Measurements from ENCODE around the gene ARFRP1.

Gene ARFRP1

DNA sequence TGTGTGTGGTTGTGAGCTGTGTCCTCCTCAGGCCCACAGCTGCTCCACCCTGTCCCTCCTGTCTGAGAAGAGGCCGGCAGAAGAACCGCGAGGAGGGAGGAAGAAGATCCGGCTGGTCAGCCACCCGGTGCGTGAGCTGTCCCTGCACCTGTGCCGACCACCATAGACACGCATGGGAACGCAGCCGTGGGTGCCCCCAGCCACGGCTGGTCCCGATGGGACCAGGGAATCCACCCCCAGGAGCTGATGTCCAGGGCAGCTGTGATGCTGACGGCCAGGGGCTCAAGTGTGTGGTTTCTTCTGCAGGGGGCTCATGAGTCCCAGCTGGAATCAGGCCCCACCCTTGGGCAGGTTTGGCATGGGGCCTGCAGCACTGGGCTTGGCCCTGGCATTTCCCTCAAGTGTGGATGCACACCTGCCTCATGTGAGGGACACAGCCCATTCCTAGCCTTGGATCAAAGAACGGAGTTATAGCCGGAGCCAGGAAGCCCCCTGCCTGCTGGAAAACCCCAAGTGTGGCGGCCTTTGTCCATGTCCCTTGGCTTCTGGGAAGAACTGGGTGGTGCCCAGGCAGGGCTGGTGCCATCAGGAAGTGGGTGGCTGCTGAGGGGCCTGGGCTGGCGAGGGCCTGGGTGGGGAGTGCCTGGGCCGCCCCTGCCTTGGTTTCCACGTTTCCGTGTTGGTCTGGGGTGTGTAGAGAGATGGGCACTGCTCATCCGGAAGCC, 15.9 kb downstream of the ARFRP1 start:
- DNase-seq (ENCODE audit: low read depth in 4 of 4, low spot score in 1 of 4): no peak

DNA sequence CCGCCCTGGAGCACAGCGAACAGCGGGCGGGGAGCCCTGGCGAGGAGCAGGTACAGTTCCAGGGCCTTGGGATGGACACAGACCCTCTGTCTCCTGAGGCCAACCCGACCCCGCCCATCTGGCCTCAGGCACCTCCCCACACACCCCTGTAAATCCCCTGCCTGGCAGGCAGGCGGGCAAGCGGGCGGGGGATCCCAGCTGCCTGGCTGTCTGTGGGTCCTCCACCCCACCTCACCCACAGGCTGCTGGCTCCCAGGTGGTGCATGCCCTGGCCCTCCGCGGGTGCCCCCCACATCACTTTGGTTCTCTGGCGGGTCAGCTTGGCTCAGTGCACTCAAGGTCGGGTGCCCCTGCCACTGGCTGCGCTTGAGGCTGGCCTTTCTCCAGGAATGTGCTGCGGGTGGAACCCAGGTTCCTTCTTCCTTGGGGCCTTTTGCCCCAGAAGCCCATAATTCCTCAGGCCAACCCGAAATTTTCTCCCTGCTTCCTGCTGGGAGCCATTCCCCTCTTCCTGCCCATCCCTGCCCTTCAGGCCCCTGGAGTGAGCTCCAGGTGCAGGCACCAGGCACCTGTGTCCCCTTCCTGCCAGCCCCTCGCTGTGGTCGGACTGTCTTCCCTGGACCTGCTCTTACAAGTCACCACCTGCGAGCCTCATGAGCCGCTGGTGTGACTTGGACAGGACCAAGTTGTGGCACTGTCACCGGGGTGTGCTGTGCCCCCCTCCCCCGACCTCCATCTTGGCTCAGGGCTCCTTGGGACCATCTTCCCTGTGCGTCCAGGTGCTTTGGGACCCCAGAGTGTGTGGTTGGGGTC, 16.7 kb downstream of the ARFRP1 start:
- DNase-seq (ENCODE audit: low read depth in 4 of 4, low spot score in 1 of 4): no peak

DNA sequence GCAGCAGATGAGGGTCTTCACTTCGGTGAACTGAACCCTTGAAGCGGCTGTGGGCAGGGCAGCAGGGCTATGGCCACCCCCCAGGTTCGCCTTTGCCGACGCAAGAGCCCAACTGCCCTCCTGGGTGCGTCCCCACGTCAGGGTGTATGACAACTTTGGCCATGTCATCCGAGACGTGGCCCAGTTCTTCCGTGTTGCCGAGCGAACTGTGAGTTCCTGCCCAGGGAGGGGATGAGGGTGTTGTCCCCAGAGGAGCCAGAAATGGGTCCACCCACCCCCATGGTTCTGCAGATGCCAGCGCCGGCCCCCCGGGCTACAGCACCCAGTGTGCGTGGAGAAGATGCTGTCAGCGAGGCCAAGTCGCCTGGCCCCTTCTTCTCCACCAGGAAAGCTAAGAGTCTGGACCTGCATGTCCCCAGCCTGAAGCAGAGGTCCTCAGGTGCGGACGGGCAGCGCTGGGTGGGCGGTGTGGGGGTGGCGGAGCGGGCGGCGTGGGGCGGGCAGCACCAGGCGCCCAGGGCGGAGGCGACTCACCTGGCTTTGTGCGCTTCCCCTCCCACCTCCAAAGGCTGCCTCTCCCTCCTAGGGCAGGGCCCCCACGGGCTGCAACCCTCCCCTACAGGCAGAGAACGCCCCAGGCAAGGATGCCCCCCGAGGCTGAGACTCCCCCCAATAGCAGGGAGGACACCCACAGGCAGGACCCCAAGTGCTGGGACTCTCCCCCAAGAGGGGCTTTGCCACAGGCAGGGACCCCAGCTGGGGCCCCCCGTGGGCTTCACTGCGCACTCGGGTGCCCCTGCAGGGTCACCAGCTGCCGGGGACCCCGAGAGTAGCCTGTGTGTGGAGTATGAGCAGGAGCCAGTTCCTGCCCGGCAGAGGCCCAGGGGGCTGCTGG, 17.5 kb downstream of the ARFRP1 start:
- DNase-seq (ENCODE audit: low read depth in 4 of 4, low spot score in 1 of 4): no peak

DNA sequence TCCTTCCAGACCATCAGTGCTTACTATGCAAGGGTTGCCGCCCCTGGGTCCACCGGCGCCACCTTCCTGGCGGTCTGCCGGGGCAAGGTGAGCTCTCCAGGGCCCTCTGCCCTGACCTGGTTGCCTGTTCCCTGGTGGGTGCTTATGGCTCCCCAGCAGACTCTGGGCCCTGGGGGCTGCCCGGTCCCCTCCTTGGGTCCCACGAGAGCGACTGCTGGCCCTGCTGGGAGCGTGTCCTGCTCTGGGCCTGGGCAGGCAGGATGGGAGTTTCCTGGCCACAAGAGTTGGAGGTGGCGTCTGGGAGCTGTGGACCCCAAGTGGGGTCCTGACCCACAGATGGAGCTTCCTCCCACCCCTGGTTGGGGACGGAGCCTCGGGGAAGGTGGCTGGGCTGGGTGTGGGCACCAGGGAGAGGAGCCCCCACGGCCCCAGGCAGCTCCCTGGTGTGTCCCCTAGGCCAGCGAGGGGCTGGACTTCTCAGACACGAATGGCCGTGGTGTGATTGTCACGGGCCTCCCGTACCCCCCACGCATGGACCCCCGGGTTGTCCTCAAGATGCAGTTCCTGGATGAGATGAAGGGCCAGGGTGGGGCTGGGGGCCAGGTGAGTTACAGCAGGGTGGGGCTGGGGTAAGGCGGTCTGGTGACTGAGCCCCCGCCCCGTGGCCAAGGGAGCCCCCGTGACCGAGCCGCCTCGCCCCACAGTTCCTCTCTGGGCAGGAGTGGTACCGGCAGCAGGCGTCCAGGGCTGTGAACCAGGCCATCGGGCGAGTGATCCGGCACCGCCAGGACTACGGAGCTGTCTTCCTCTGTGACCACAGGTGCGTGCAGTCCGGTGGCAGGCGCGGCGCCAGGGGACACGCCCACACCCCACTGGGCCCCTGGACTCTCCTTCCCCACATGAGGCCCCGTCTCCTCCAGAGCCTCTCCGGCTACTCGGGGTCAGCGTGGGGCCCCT, 18.5 kb downstream of the ARFRP1 start:
- DNase-seq (ENCODE audit: low read depth in 4 of 4, low spot score in 1 of 4): no peak

DNA sequence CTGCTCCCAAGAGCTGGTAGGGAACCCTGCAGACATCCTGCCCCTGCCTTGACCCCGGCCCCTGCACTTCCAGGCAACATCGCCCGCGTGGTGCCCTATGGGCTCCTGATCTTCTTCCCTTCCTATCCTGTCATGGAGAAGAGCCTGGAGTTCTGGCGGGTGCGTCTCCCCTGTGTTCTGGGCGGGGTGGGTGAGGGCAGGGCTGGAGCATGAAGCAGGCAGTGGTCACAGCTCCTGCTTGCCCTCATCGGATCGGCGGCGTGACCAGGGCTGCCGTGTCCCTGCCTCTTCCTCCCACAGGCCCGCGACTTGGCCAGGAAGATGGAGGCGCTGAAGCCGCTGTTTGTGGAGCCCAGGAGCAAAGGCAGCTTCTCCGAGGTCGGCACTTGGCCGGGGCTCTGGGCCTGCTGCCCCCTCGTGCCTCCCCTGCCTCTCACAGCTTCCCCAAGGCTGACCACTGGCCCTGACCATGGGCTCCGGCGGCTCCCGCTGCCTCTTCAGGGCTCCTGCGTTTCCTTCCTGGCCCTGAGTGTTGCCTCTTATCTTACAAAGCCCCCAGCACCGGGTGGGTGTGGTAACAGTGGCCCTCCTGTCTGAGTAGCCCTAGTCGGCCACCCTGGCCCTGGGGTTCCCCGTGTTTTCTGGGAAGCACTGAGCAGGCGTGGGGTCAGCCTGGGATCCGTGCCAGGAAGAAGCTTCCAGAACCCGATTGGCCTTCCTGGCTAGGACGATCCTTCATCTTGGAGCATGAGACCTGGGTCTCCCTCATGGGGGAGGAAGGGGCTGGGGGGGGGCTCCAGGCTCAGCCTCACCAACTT, 19.3 kb downstream of the ARFRP1 start:
- no peak for DNase-seq (ENCODE audit: low read depth in 4 of 4, low spot score in 1 of 4)

DNA sequence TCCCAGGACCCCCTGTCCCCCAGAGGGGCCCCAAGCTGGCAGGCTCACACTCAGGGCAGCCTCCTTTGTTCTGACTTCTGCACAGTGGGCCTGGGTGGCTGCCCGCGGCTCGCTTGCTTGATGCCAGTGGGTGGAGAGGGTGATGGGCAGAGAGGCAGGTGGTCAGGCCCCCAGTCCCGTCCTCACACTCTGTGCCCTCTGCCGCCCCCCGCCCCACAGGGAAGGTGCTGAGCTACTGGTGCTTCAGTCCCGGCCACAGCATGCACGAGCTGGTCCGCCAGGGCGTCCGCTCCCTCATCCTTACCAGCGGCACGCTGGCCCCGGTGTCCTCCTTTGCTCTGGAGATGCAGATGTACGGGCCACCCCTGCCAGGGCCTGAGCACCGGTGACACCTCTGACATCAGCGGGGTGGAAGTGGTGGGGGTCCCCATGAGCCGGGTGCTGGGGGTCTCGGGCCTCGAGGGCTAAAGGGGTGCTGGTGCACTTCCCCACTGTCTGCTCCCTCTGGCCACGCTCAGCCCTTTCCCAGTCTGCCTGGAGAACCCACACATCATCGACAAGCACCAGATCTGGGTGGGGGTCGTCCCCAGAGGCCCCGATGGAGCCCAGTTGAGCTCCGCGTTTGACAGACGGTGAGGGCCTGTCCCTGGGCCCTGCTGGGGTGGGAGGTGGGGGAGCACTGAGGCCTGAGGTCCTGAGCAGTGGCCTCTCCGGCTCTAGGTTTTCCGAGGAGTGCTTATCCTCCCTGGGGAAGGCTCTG, 20.2 kb downstream of the ARFRP1 start:
- no peak for DNase-seq (ENCODE audit: low read depth in 4 of 4, low spot score in 1 of 4)

DNA sequence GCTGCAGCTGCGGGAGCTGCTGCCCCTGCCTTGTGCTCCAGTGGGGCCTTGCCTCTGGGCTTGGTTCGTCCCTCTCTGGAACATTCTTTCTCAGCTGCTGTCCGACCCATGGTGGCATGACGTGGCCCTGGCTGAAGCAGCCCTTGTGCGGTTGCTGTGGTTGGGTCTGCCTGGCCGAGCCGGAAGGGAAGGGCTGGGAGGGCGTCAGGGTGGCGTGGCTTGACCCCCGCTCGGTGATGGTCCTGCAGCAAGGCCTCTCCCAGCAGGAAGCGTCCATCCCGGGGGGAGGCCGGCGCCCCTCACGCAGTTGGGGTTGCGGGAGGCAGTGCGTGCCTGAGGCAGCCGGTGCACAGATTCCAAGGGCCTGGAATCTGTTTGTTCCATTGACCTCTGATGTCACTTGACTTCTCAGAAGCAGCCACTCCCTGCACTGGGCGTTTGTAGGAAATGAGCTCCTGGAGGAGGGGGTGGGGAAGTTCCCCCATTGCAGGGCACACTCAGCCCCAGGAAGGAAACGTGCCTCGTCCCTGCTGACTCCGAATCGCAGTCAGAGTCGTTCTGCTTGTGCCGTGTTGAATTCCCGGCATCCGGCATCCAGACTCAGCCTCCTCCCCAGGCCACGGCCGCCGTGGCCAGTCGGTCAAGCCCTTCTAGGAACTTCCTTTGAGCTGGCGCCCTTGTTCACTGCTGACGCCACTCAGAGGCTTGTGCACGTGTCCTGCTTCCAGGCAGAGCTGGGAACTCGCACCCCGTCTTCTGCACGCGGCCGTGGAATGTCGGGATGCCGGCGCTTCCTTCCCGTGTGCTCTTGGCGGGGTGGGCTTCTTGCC, 21.1 kb downstream of the ARFRP1 start:
- DNase-seq (ENCODE audit: low read depth in 4 of 4, low spot score in 1 of 4): peak in 1 of 4 experiments; percentile 58

DNA sequence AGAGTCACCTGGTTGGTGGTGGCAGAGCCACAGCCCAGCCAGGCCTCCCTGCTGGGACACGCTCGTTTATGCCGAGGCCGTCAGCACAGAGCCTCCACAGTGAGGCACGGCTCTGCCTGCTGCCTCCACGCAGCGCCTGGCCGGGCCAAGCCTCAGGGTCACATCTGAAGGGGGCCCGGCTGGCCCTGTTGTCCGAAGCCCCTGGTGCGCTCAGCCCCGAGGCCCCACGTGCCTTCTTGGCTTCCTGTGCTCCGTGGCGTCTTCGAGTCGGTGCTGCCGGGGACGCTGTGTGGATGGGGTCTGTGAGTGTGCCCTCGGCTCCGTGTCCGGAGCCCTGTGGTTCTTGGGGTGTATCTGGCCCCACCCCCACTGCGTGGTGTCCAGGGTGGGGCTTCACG, 21.7 kb downstream of the ARFRP1 start:
- DNase-seq (ENCODE audit: low read depth in 4 of 4, low spot score in 1 of 4): no peak

DNA sequence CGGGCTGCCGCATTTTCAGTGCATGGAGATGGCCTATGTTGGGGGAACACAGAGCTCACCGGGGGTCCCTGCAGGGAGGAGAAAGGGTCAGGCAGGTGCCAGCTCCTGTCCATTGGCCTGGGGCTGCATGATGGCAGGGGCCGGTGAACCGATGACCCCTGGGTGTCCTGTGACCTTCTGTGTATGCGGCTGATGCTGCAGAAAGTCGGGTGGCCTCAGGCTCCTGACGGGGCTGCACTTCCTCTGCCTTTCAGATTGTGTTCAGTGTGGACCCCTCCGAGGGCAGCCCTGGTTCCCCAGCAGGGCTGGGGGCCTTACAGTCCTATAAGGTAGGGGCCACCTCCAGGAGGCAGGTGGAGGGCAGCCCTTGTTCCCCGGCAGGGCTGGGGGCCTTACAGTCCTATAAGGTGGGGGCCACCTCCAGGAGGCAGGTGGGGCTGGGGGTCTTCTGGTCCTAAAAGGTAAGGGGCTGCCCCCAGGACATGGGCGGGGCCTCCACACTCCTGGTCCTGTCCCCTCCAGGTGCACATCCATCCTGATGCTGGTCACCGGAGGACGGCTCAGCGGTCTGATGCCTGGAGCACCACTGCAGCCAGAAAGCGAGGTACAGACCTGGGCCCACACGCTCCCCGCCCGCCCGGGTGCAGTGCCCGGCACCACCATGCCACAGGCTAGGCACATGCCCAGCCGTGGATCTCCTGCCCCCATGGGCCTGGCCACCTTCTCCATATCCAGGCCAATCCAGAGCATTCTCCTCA, 22.3 kb downstream of the ARFRP1 start:
- DNase-seq (ENCODE audit: low read depth in 4 of 4, low spot score in 1 of 4): no peak

DNA sequence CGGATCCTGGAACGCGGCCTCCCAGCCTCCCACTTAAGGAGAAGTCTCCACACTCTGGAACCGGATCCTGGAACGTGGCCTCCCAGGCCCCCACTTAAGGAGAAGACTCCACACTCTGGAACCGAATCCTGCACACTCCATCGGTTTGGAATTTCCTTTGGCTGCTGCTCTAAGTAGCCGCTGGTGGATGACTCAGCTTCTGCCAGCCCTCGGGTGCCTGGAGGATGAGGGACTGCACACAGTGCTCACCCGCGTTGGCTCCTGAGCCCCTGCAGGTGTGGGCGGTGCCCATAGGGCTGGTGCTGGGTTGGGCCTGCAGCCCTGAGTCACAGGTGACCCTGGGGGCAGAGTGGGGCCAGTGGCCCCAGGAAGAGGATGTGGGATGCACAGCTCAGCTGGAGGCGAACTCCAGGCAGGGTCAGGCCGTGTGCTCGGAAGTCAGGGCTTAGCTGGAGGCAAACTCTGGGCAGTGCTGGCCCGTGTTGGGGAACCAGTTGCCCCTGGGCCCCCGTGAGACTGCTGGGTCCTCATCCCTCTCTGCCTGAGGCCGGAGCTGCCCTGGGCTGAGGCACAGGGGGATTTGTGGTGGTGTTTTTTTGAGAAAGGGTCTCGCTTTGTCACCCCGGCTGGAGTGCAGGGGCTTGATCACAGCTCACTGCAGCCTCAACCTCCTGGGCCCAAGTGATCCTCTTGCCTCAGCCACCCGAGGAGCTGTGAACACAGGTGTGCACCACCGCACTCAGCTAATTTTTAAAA, 25.2 kb downstream of the ARFRP1 start:
- no peak for DNase-seq (ENCODE audit: low read depth in 4 of 4, low spot score in 1 of 4)

DNA sequence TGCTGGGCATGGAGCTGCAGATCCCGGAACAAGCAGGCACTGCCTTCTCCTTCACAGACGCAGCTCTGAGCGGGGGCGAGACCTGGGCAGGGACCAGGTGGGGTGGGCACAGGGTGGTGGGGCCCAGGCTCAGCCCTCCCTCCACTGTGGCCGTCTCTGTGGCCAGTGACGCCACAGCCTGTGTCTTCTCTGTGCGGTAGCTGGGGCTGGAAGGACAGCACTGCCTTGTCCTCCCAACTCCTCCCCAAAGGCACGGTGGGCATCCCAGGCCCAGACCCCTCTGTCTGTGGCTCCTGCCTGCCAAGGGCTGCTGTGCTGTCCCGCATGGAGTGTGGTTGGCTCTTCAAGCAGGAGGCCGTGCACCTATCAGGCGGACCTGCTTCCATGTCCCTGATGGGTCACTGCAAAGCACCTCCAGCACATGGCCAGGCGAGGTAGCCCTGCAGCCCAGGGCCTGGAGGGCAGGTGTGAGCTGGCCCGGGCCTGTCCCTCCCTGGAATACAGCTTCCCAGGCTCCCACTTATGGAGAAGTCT, 26.1 kb downstream of the ARFRP1 start:
- DNase-seq (ENCODE audit: low read depth in 4 of 4, low spot score in 1 of 4): no peak

DNA sequence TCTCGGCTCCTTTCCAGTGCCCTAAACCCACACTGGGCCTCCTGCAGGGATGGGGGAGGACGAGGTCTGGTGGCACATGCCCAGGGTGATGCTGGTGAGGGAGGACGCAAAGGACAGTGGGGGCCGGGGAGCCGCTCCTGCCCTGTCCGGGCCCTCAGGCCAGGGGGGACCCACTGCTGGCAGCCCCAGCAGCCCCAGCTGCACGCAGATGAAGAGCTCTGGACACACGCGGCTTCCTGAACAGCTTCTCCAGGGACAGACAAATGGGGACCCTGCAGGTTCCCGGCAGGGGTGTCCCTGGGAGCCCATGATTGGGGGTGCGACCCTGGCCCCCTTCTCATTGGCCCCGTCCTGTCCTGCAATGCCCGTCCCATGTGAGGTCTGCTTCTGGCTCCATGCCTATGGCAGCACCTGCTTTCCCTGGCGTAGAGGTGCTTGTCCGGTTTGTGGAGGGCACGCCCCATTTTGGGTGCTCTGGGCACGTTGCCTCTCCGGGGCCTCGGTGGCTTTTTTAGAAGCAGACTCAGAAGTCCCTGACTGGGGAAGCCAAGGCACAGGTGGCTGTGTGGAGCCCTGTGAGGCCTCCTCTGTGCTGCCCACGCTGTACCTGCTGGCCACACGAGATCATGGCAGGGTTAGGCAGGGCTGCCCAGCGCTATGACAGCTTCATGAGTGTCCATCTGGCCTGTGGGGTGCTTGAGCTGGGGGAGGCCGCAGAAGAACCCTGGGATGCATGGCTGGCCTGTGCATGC, 26.7 kb downstream of the ARFRP1 start:
- DNase-seq (ENCODE audit: low read depth in 4 of 4, low spot score in 1 of 4): no peak

DNA sequence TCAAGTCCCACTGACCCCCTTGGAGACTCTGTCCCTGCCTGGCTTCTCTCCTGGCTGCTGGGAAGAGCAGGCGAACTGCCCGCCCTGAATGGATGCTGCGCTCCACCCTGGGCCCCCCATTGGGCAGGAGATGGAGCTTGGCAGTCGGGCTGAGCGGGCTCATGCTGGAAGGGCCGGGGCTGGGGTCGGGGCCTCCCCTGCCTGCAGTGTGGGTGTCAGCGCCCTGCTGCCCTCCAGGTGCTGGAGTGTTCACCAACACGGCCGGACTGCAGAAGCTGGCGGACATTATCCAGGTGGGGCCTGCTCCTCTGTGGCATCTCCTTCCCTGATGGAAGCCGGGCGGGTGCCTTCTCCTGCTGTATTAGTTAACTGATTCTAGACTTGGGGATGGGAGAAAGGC, 27.3 kb downstream of the ARFRP1 start:
- no peak for DNase-seq (ENCODE audit: low read depth in 4 of 4, low spot score in 1 of 4)

DNA sequence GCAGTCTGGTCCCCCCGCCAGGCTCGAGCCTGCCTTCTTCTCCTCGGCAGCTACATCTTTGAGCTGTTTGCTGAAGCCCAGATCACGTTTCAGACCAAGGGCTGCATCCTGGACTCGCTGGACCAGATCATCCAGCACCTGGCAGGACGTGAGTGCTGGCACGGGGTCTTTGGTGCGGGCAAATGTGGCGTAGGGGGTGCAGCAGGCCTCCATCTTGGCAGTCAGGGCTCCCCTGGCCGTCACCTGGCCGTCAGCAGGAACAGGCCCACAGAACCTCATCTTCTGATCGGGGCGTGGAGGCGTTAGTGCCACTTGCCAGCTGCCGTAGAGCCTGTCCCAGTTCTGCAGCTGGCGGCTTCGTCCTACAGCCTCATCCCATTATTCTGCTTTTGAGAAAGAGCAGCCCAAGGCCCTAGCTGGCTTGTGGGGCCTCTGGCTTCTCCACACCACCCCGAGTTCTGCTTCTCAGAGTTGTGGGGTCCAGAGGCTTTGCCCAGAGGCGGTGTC, 27.9 kb downstream of the ARFRP1 start:
- no peak for DNase-seq (ENCODE audit: low read depth in 4 of 4, low spot score in 1 of 4)

DNA sequence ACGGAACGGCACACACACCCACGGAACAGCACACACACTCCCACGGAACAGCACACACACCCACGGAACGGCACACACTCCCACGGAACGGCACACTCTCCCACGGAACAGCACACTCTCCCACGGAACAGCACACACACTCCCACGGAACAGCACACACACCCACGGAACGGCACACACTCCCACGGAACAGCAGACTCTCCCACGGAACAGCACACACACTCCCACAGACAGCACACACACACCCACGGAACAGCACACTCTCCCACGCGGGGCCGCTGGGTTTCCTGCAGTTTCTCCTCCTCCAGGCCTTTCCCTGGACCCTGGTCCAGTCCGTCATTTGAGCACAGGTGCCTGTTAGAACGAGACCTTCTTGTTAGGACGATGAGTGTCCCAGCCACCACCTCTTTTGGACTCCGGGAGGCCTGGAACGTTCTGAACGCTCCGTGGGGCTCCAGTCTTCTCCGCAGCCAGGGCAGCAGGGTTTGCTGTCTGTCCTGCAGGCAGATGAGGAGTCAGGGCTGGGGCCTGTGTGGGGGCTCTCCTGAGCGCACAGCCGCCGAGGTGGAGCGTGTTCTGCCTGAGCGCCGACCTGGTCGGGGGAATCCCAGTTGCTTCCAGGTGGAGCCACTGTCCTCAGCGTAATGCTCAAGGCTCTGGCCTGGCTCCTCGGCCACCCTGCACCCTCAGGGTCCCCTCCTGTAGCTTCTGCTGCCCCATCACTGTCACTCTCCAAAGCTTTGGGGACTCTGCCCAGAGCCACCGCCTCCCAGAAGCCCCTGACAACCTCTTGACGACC, 28.9 kb downstream of the ARFRP1 start:
- no peak for DNase-seq (ENCODE audit: low read depth in 4 of 4, low spot score in 1 of 4)
